ENCODE measurements around the gene RING1. TPM values are rescaled to one million over a fixed set of nuclear protein-coding genes. Genes with fewer than 3 reads are reported as not detected.

Gene RING1
- total RNA-seq (2014; rRNA removed; shearing (Covaris generic)), result 26.9 and 29.3 TPM in 2 replicates

DNA sequence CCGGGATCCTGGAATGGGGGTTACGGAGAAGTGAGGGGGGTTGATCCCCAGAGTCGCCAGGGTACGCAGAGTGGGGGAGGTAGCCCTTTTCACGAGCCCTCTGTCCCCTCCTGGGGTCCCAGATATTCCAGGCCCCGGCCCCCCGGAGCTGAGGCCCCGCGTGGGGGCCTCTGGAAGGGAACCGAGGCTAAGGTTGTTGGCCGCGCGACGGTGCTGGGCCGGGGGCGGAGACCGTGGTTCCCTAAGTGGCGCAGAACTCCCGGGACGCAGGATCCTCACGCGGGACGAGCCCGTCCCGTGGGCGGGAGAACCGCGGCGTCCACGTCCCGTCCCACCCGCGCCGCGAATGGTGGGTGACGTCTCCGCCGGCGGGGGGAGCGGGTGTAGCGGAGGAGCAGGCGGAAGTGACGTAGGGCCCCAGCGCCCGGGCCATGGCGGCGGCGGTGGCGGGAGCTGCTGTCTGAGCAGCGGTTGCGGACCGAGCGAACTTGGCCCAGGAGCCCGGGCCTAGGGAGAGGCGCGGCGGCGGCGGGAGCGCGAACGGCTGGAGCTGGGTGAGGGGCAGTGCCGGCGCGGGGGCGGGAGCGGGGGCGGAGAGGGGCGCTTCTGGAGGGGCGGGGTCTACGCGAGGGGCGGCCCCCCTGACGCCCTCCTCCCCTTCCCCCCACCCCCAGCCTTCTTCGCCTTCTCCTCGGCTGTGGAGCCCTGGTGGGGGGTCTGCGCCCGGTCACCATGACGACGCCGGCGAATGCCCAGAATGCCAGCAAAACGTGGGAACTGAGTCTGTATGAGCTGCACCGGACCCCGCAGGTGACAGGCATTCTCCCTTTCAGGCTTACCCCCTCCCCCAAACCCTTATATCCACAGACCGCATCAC, at the start of gene RING1:
TSS of gene RING1 (plus strand) at position 410 of the 877 bp plus-strand sequence. CDS start at position 733, 323 bp downstream.
- DNase-seq (ENCODE audit: low spot score), result peak; percentile 64

- DNase-seq (ENCODE audit: low spot score), result no peak
These were observed 48.2 kb upstream of the RING1 start for GRCh38 chr6:33160096-33160495.

GRCh38 chr6:33160728-33161344, 47.5 kb upstream of the RING1 start:
- DNase-seq (ENCODE audit: low spot score), result peak; percentile 95

DNA sequence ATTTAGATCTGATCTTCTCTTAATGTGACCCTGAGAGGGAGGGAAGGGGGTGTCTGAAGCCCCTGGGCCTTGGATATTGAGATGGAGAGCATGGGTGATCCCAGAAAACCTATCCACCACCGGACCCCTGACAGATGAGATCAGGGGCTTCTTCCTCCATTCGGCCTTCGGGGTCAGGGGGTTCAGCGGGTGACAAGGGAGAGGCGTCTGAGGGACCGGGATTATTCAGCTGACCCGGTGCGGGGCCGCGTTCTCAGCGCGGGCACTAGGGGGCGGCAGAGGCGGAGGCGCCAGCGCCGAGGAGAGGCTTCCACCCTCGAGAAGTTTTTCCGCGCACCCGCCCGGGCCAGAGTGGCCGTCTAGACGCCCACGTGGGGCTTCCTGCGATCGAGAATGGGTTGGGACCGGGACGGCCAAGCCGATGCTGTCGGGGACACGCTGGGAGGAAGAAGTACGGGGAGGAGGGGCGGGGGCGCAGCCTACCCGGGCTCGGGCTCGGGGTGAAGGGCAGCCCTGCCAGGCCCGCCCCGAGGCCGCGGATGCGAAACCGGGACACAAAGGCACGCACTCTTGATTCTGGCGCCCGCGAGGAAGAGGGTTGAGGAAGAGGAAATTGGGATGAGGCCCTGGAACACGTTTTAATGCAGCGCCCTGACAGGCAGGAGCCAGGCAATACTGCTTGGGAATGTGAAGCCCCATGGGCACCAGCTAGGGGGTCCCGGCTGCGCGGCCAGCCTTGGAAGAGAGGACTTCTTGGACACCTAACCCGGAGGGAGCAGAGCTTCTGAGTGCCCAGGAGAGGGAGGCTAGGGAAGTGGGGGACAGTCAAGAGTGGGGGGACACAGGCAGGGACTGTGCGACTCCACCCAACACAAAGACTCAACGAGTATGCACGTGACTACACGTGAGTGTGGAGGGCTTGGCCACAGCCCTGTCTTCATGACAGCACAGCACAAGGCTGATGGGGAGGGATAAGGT, 46.7 kb upstream of the RING1 start:
- peak; percentile 39 for DNase-seq (ENCODE audit: low spot score)

DNA sequence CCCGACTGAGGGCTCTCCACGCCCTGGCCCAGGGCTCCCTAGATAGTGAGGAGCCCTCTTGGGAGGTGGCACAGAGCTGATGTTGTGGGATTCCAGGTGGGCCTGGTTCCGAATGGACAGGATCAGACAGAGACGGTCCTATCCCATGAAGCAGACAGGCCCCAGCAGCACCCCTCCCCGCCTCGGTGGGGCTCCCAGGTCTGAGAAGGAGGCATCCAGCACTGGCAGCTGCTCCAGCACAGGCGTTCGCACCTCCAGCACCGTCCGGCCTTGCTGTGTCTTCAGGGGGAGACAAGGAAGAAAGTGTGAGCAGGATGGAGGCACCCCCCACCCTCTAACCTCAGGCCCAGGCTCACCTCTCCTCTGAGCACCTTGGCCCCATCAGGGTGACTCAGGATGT, 44.8 kb upstream of the RING1 start:
- DNase-seq (ENCODE audit: low spot score), result no peak

- no peak for DNase-seq (ENCODE audit: low spot score)
These were observed 44.1 kb upstream of the RING1 start for GRCh38 chr6:33164176-33164575.

GRCh38 chr6:33164665-33165373, 43.5 kb upstream of the RING1 start:
- DNase-seq (ENCODE audit: low spot score), result no peak

- DNase-seq (ENCODE audit: low spot score), result no peak
These were observed 42.6 kb upstream of the RING1 start for GRCh38 chr6:33165581-33166258.

DNA sequence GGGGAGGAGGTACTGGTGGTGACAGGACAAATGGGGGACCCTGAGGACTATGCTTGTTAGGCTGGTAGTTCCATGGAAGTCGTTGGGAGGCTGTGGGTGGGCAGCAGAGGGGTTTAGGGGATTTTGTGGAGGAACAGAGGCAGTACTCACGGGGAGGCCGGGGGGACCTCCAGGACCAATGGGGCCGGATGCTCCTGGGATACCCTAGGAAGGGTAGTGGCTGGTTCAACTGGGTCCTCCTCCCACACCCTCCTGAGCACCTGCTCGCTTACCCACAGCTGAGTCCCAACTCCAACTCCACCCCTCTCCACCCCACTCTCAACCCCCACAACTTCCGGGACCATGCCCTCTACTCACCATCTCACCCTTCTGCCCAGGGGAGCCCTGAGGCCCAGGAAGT, 41.9 kb upstream of the RING1 start:
- DNase-seq (ENCODE audit: low spot score), result no peak

DNA sequence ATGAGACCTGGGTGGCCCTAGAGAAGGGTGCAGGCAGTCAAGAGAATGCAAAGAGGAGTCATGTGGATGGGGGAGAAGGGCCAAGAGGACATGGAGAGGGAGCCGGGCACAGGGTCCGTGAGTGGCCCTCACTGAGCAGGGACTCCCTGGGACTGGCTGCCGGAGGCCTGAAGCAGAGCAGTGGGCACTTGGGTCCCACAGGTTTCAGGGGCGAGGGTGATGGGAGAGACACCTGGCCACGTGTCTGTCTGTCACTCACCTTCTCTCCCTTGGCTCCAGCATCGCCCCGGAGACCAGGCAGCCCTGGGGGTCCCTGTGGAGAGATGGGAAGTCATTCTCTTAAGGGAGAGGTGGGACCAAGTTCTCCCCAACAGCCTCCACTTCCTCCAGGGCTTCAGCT, 41.5 kb upstream of the RING1 start:
- no peak for DNase-seq (ENCODE audit: low spot score)

- no peak for DNase-seq (ENCODE audit: low spot score)
These were observed 40.7 kb upstream of the RING1 start for GRCh38 chr6:33167374-33168283.

GRCh38 chr6:33168284-33168601, 40.1 kb upstream of the RING1 start:
- no peak for DNase-seq (ENCODE audit: low spot score)

GRCh38 chr6:33168639-33169038, 39.7 kb upstream of the RING1 start:
- DNase-seq (ENCODE audit: low spot score), result no peak

DNA sequence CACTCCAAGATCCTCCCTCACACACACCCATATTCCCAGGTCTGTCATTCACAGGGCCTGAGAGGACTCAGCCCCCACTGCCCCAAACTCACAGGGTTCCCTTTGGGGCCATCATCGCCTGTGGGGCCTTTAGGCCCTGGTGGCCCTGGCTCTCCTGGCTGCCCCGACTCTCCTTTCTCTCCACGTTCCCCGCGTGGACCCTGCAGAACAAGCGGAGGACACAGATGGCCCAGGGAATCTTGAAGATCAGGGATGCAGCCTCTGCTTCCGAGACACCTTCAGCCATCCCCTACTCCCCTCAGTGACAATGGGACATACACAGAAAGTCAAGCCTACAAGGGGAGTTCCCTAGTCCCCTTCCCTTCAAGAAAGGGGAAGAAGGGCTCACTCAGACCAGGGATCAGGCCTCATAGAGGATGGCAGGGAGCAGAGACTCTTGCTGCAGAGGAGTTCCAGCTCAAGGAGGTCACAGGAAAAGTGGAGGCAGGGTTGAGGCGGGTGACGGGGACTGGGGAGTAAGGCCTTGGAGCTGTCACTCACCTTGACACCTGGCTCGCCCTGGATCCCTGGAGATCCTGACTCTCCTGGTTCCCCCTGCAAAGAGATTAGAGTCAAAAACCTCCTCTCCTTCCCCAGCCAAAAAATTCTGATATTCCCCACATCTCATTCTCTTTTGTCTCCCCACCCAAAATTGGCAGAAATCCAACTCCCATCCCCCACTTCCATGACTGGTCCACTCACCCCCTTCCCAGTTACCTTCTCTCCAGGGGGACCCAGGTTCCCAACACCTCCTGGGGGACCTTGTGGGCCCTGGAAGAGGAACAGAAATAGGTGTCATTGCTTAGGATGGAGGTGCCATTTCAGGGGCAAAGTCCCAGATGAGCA, 38.8 kb upstream of the RING1 start:
- no peak for DNase-seq (ENCODE audit: low spot score)

GRCh38 chr6:33170176-33171015, 37.9 kb upstream of the RING1 start:
- no peak for DNase-seq (ENCODE audit: low spot score)

DNA sequence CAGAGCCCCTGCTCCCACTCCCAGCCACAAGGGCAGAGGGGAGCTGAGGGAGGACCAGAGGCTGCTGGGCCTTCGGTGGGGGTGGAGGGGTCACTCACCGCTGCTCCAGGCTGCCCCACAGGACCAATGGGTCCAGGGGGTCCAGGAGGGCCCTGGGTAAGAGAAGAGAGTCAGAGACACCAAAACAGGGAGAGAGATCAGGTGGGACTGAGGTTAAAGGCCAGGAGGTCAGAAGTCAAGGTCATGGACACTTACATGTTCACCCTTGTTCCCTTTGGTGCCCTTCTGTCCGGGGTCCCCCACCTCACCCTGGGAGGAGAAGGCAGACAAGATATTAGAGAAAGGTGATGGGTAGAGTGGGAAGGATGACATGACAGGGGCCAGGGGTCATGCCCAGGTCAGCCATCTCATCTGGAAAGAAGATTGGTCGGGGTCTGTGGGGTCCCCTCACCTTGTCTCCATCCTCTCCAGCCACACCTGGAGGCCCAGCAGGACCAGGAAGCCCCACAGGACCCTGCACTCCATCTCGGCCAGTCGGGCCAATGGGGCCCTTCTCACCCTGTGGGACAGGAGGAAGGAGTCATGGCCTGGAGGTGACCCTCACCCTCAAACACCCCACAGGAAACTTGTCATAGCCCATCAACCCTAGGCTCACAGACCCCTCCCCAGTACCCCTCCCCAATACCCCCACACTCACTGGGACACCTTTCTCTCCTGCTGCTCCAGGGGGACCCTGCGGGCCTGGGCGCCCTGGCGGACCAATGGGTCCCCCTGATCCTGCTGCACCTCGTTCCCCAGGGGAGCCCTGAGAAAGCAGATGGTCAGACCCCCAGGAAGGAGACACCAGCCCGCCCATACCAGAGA, 37.1 kb upstream of the RING1 start:
- no peak for DNase-seq (ENCODE audit: low spot score)

Measured in H4 (cell line).